ENCODE measurements around the gene BNC1.
"Not testable (repeated sequence)": the region's sequence is repeated elsewhere in the genome, so short reads cannot be mapped to it uniquely, and the experiment has no call there.

BNC1 gene

DNA sequence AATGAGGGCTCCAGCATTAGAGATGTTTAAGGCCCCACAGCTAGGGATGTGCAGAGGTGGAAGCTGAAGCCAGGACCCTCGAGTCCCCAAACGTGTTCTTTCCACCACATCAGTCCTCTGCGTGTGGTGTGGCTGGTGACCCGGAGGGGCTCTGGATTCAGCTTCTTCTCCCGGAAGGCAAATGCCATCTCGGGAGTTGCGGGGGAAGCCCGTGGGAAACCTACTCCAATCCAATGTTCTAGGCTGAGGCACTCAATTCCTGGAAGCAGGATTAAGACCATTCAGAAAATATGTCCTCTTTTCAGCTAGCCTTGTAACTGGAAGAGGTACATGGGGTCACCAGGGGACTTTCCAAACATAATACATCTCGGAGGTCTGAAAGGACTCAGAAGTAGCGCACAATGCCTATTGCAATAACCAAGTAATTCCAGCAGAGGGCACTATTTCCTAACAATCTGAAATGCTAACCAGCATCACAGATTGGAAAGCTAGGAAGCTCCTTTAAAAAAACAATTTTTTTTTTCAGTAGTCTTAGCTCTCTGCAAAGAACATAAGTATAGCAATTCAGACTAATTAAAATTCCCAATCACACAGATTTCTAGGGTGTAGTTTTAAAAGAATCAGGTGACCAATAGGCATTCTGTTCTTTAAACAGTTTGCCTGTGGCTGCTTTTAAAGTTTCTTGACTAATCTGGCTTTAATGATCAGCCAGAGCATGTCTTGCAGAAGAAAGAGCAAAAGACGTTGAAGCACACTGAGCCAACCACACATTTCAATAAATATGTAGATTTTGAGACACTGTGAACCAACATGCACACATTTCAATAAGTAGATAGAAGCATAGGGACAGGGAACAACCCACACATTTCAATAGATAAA, 36.1 kb downstream of the BNC1 start:
- peak; percentile 52 for DNase-seq

DNA sequence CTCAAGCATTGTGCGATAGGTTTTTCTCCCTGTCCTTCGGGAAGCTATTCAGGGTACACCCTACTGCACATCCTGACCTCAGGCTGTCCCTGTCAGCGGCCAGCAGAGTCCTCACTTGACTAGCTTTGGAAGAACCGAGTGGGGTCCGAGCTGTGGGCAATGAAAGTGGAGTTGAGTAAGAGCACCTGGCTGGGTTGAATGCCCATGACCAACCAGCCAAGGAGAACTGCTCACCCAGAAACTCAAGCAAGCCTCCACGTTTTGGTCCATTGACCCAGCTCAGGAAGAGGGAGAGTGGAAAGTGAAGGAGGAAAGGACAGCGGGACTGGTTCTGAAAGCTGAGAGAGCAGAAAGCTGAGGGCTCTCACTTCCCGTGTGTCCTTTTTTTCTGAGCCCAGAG, 40.8 kb downstream of the BNC1 start:
- no peak for DNase-seq

DNA sequence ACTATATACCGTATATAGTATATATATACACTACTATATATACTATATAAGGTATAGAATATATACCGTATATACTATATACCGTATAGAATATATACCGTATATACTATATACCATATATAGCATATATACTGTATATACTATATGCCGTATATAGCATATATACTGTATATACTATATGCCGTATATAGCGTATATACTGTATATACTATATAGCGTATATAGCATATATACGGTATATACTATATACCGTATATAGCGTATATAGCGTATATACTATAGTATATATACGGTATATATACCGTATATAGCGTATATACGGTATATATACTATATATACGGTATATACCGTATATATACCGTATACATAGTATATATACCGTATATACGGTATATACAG, 54.2 kb downstream of the BNC1 start:
- DNase-seq: no peak

DNA sequence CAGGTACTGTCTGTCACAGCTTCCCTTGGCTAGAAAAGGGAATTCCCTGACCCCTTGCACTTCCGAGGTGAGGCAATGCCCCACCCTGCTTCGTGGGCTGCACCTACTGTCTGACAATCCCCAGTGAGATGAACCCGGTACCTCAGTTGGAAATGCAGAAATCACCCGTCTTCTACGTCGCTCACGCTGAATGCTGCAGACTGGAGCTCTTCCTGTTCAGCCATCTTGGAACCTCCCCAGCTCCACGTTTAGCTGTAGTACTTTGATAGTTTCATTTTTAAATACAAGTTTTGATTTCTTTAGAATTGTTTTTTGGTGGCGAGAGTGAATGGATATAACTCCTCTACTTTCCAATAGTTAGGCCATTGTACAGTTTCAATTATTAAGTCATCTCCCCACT, 59.0 kb downstream of the BNC1 start:
- DNase-seq: no peak

DNA sequence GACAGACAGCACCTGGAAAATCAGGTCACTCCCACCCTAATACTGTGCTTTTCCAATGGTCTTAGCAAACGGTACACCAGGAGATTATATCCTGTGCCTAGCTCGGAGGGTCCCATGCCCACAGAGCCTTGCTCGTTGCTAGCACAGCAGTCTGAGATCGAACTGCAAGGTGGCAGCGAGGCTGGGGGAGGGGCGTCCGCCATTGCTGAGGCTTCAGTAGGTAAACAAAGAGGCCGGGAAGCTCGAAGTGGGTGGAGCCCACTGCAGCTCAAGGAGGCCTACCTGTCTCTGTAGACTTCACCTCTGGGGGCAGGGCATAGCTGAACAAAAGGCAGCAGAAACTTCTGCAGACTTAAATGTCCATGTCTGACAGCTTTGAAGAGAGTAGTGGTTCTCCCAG, 62.7 kb downstream of the BNC1 start:
- not testable (repeated sequence) for DNase-seq

DNA sequence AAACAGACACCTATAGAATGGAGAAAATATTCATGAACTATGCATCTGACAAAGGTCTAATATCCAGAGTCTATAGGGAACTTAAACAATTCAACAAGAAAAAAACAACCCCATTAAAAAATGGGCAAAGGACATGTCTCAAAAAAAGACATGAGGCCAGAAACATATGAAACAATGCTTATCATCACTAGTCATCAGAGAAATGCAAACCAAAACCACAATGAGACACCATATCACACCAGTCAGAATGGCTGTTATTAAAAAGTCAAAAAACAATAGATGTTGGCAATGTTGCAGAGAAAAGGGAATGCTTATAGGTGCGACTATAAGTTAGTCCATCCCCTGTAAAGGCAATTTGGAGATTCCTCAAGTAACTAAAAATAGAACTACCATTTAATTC, 65.4 kb downstream of the BNC1 start:
- DNase-seq: no peak

DNA sequence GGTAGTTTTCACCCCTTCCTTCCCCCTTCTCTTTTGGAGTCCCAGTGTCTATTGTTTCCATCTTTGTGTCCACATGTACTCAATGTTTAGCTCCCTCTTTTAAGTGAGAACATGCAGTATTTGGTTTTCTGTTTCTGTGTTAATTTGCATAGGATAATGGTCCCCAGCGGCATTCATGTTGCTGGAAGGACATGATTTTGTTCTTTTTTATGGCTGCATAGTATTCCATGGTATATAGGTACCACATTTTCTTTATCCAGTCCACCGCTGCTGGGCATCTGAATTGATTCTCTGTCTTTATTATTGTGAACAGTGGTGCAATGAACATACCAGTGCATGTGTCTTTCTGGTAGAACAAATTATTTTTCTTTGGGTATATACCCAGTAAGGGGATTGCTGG, 69.2 kb downstream of the BNC1 start:
- DNase-seq: no peak

DNA sequence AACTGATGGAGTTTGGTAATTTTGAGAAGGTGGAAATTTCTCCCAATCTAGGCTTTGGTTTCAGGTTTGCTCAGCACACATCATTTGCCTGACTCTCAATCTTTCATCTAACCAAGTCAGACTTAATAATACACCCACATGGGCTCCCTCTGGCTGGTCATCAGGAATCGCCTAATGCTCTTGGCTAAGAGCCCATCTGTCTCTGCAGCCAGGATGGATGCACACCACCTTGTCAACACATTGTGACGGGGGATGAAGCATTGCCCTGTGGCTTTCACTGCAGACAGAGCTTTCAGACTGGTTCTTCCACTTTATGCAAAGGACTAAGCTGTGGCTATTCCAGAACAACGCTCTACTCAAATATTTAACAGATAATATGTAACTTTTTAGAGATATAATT, 73.8 kb downstream of the BNC1 start:
- DNase-seq: no peak

DNA sequence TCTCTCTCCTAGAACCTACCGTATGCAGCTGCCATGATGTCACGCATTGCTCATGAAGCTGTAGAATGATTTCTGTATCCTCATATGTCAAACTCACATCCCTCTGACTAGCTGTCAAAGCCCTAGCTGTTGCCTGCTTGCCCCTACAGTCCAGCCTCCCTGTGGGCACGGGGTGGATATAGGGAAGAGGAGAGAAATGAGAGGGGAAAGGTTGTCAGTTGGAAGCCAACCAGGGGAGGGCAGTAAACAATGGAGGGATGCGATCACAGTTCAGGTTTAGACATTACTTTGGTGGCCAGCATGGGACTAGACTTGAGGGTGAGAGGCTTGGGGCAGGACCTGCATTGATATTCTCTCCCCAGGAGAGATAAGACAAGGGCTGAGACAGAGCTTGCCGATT, 75.1 kb downstream of the BNC1 start:
- no peak for DNase-seq

DNA sequence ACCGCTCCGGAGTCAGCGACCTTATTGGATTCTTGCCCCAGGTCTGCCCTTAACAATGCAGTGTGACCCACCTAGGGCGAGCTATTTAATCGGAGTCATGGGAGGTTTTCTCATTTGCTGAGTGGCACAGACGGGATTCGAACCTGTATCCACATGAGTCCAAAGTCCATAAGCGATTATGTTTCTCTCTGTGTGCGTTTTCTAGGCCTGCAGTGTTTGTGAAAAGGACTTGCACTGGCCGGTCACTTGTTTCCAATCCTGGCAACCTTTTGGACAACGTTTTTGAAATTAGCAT, 76.2 kb downstream of the BNC1 start:
- DNase-seq: no peak

DNA sequence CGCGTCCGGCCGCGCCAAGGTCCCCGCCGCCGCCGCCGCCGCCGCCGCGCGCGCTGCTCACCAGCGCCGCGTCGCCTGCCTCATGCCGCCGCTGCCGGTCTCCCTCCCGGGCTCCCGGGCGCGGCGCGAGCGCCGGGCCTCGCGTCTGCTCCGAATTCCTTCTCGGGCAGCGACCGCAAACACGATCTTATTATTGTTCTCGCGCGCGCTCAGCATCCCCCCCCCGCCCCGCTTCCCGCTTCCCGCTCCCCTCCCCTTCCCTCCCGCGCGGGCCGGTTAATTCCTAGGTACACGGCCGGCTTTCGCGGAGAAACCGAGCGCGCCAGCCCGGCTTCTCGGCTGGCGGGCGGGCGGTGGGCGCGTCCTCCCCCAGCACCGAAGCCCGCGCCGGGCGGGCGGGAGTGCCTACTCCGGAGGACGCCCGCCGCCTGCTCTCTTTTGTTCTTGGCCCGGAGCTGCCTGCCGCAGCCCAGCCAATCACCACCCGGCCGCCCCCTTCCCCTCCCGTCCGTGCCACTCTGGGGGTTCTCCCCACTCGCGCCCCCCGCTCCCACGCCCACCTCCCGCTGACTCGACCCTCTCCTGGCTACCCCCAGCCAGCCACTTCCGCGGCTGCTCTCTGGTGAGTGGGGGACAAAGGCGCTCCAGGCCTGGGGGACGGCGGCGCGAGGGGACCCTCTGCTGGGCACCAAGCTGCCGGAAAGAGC, 76.7 kb downstream of the BNC1 start, which contains the start of gene HDGFL3:
TSS of gene HDGFL3 (minus strand) at position 164 of the 707 bp plus-strand sequence. CDS start 409 bp downstream, outside the sequence.
- peak; percentile 10 for DNase-seq

DNA sequence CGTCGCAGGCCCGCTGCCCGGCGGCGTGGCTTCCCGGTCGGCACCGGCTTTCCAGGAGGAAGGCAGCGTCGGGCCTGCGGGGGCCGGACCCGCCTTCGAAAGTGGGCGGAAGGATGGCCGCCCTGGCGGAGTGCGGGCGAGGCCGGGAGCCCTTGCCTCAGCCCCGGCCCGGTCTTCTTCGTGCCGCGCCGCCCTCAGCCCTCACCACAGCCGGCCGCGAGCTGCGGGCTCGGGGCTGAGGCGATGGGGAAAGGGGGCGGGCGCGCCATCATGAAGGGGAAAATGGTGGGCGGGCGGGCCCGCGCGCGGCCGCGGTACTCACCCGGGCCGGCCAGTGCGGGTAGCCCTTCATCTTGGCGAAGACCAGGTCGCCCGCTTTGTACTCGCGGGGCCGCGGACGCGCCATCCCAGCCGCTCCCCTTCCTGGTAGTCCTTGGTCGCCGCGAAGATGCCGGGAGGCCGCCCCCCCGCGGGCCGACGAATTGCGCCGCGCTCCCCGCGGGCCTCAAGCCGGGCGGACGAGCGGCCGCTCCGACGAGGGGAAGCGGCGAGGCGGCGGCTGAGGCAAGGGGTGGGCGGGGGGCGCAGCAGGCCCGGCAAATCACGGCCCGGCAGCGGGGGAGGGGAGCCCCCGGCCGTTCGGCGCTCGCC, 77.3 kb downstream of the BNC1 start:
- no peak for DNase-seq

DNA sequence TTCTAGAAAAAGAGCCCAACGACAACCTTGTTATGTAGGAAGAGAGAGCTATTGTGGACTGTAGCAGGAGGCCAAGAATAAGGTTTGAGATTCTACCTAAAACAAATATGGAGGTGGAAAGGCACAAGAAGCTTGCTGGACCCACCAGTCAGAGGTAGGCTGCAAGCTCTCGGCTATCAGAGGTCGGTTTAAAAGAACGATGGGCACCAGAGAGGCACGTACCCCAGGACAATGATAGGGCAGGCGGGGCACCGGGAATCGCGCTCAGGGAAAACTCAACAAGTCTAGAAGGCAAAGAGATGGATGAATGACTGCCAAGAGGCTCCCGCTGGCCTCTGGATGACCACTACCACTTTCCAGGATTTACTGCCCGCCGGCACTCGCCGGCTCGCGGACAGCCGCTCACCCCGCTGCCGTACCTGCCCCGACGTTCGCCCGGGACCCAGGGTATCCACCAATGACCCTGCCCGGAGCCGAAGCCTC, 77.9 kb downstream of the BNC1 start:
- DNase-seq: no peak
